Omental fat pad (tissue), 4 donors: ENCODE results near the gene MRPL12. TPM values are rescaled to one million over a fixed set of nuclear protein-coding genes. Genes with fewer than 3 reads are reported as not detected.

Experiments
- ATAC-seq: fragments of 150-250 bp; one replicate; pipeline ENCODE4 v1.9.1; 2016; ENCODE audit warnings: mild to moderate bottlenecking, moderate library complexity; ENCODE audit not compliant: low FRiP score
- DNase-seq: peaks from one replicate; pipeline ENCODE4 v3.0.0-alpha.2; 2019; ENCODE audit warnings: low spot score
- CTCF ChIP-seq, 3 donors: fragments of 450-650 bp; IDR thresholded peaks; one replicate each; pipeline ENCODE4 v1.5.1; 2016 to 2017; ENCODE audit warnings: antibody characterized with exemption in 3 of 3, mild to moderate bottlenecking in 3 of 3, moderate library complexity in 2 of 3
- total RNA-seq, 4 donors: library from RNA; depleted of rRNA; stranded (reverse); fragments of >200 nt; gene quantifications; one replicate each; pipeline ENCODE4 v1.1.0, GENCODE V29; 2016

Gene MRPL12
- total RNA-seq, 4 donors from 2014 or later: 31.4 to 55.8 (median 49.2) TPM

- no peak for TF ChIP-seq CTCF (IDR thresholded peaks at IDR 0.05)
- DNase-seq (no peak), ATAC-seq (no peak)
These were observed 22.3 kb downstream of the MRPL12 start for GRCh38 chr17:81725439-81725838.

GRCh38 chr17:81726004-81726403 is 22.8 kb downstream of the MRPL12 start:
- no peak for TF ChIP-seq CTCF (IDR thresholded peaks at IDR 0.05)
- DNase-seq (no peak), ATAC-seq (no peak)

- TF ChIP-seq CTCF (IDR thresholded peaks at IDR 0.05): no peak
- ATAC-seq: no peak
- no peak for DNase-seq
These were observed 24.3 kb downstream of the MRPL12 start for GRCh38 chr17:81727324-81728031.

- DNase-seq (peak; percentile 49), ATAC-seq (peak; percentile 82)
- TF ChIP-seq CTCF (IDR thresholded peaks at IDR 0.05): peak in 1 of 3 donors; percentile 79
These were observed 30.6 kb downstream of the MRPL12 start for GRCh38 chr17:81733507-81734404.

GRCh38 chr17:81734405-81735263 is 31.5 kb downstream of the MRPL12 start:
- TF ChIP-seq CTCF (IDR thresholded peaks at IDR 0.05): no peak
- ATAC-seq: no peak
- no peak for DNase-seq

- TF ChIP-seq CTCF (IDR thresholded peaks at IDR 0.05): no peak
- no peak for ATAC-seq
- DNase-seq: no peak
These were observed 32.3 kb downstream of the MRPL12 start for GRCh38 chr17:81735264-81736102.
